ENCODE data around the gene ZNF264. TPM values are rescaled to one million over a fixed set of nuclear protein-coding genes. Genes with fewer than 3 reads are reported as not detected.
"Not testable (repeated sequence)": the region's sequence is repeated elsewhere in the genome, so short reads cannot be mapped to it uniquely, and the experiment has no call there.

ZNF264 gene
- total RNA-seq, 4 donors from 2014 or later, result 15.5 to 33.9 (median 27.3) TPM

- H3K4me3 ChIP-seq, result no peak within 1 kb of the TSS
- no peak for DNase-seq
- no peaks in the 10 kb centered on the region for H3K36me3 ChIP-seq
- WGBS, 2 donors, result 76 to 83% methylated on average over 6 of the region's 6 CpGs
- no peak within 1 kb of the TSS for H3K27ac ChIP-seq
- H3K4me1 ChIP-seq, result peaks cover 0 to 8% (median 3%) of the 10 kb centered on the region in 3 donors
- H3K27me3 ChIP-seq, result no peaks in the 10 kb centered on the region
- intact Hi-C loops (cut with DNase I), result no loop called here
- no peaks in the 10 kb centered on the region for H3K9me3 ChIP-seq
- TF ChIP-seq CTCF (IDR thresholded peaks at IDR 0.05), result no peak
- no peak for TF ChIP-seq POLR2A (IDR thresholded peaks at IDR 0.05)
Measured at GRCh38 chr19:57167385-57167784, 23.9 kb upstream of the ZNF264 start, which contains the start of gene DUXA. Gene DUXA (minus strand): TSS chr19:57167485. CDS start chr19:57167443, 42 bp downstream.

- H3K9me3 ChIP-seq, result no peaks in the 10 kb centered on the region
- no peaks in the 10 kb centered on the region for H3K27me3 ChIP-seq
- peak overlapping the region in 3 of 4 donors; percentile 55 to 72 (median 65) for H3K27ac ChIP-seq
- H3K36me3 ChIP-seq, result no peaks in the 10 kb centered on the region
- DNase-seq, result no peak
- H3K4me1 ChIP-seq, result peaks cover 0 to 16% (median 5%) of the 10 kb centered on the region in 3 donors
- TF ChIP-seq POLR2A (IDR thresholded peaks at IDR 0.05) (no peak), CTCF (IDR thresholded peaks at IDR 0.05) (no peak)
- 11 to 32% methylated on average over 6 of the region's 42 CpGs for WGBS, 2 donors
- intact Hi-C loops (cut with DNase I), result no loop called here
- peak overlapping the region; percentile 15 to 61 (median 36) for H3K4me3 ChIP-seq
Measured at GRCh38 chr19:57171551-57172081, 19.7 kb upstream of the ZNF264 start.

- H3K4me3 ChIP-seq, result no peak overlapping the region
- WGBS, 2 donors, result 77 to 80% methylated on average over 3 of the region's 3 CpGs
- TF ChIP-seq POLR2A (IDR thresholded peaks at IDR 0.05) (no peak), CTCF (IDR thresholded peaks at IDR 0.05) (no peak)
Measured at GRCh38 chr19:57190301-57190700, 999 bp upstream of the ZNF264 start.

GRCh38 chr19:57192077-57192420 is 749 bp downstream of the ZNF264 start:
- Histone ChIP-seq H3K9me3 (no peaks in the 10 kb centered on the region), H3K36me3 (peaks cover 8 to 43% (median 30%) of the 10 kb centered on the region in 3 donors), H3K27me3 (peaks cover 0 to 5% (median 0%) of the 10 kb centered on the region in 4 donors), H3K4me1 (peaks cover 13 to 26% (median 15%) of the 10 kb centered on the region in 3 donors), H3K4me3 (peak overlapping the region; percentile 91 to 100 (median 94)), H3K27ac (peak overlapping the region; percentile 91 to 96 (median 93))
- no peak for TF ChIP-seq POLR2A (IDR thresholded peaks at IDR 0.05)
- TF ChIP-seq CTCF (IDR thresholded peaks at IDR 0.05), result no peak
- intact Hi-C loops (cut with DNase I), result no loop called here
- 13 to 28% methylated on average over 3 to 6 of the region's 9 CpGs for WGBS, 2 donors
- DNase-seq, result no peak

More at GRCh38 chr19:57190301-57190700, 999 bp upstream of the ZNF264 start:
- peaks cover 0 to 9% (median 0%) of the 10 kb centered on the region in 4 donors for H3K27me3 ChIP-seq
- no peaks in the 10 kb centered on the region for H3K9me3 ChIP-seq
- no peak for DNase-seq
- H3K36me3 ChIP-seq, result peaks cover 8 to 26% (median 15%) of the 10 kb centered on the region in 3 donors
- peaks cover 13 to 26% (median 15%) of the 10 kb centered on the region in 3 donors for H3K4me1 ChIP-seq
- intact Hi-C loops (cut with DNase I), result no loop called here
- H3K27ac ChIP-seq, result no peak overlapping the region

GRCh38 chr19:57192993-57193392 is 1.7 kb downstream of the ZNF264 start:
- H3K27me3 ChIP-seq, result no peaks in the 10 kb centered on the region
- 81 to 100% methylated on average over 3 to 5 of the region's 5 CpGs for WGBS, 2 donors
- peaks cover 8 to 52% (median 30%) of the 10 kb centered on the region in 3 donors for H3K36me3 ChIP-seq
- peak overlapping the region in 3 of 4 donors; percentile 91 to 100 (median 96) for H3K4me3 ChIP-seq
- TF ChIP-seq CTCF (IDR thresholded peaks at IDR 0.05) (no peak), POLR2A (IDR thresholded peaks at IDR 0.05) (no peak)
- intact Hi-C loops (cut with DNase I), result no loop called here
- peaks cover 13 to 26% (median 15%) of the 10 kb centered on the region in 3 donors for H3K4me1 ChIP-seq
- H3K9me3 ChIP-seq, result no peaks in the 10 kb centered on the region
- DNase-seq, result no peak
- H3K27ac ChIP-seq, result peak overlapping the region in 1 of 4 donors; percentile 96

- DNase-seq; intact Hi-C loops (cut with DNase I); H3K27ac ChIP-seq; H3K27me3 ChIP-seq; H3K4me3 ChIP-seq: not testable (repeated sequence)
- Histone ChIP-seq H3K36me3 (peaks cover 8 to 100% (median 36%) of the 10 kb centered on the region in 3 donors), H3K9me3 (peaks cover 0 to 14% (median 6%) of the 10 kb centered on the region in 3 donors), H3K4me1 (peaks cover 4 to 24% (median 6%) of the 10 kb centered on the region in 3 donors)
- 91 to 93% methylated on average over 5 of the region's 6 CpGs for WGBS, 2 donors
Measured at GRCh38 chr19:57197874-57198273, 6.6 kb downstream of the ZNF264 start.
